Liver (tissue), 9 donors: ENCODE measurements around the gene C4B. TPM values are rescaled to one million over a fixed set of nuclear protein-coding genes. Genes with fewer than 3 reads are reported as not detected.

ENCODE experiments used
- DNase-seq: peaks from one replicate; pipeline ENCODE4 v3.0.0-alpha.2; 2017; ENCODE audit warnings: low spot score
- H3K27ac ChIP-seq, 2 donors: one replicate each; pipeline ENCODE4 v1.7.0; 2013; ENCODE audit warnings: inconsistent platforms in 2 of 2, low read length in 2 of 2, control low read depth in 1 of 2, low read depth in 1 of 2, mild to moderate bottlenecking in 1 of 2
- H3K27me3 ChIP-seq, 4 donors: one replicate each; pipeline versions ENCODE4 v1.6.1 to v1.7.0; 2013; ENCODE audit warnings: low read length in 3 of 4, inconsistent platforms in 1 of 4, mild to moderate bottlenecking in 1 of 4, moderate library complexity in 1 of 4; ENCODE audit not compliant: control insufficient read depth in 4 of 4, insufficient read depth in 4 of 4
- H3K36me3 ChIP-seq, 4 donors: one replicate each; pipeline versions ENCODE4 v1.6.1 to v1.7.0; 2013; ENCODE audit warnings: low read length in 3 of 4, mild to moderate bottlenecking in 3 of 4, low read depth in 1 of 4, moderate library complexity in 1 of 4; ENCODE audit not compliant: control insufficient read depth in 4 of 4, insufficient read depth in 3 of 4
- H3K4me1 ChIP-seq, 4 donors: one replicate each; pipeline versions ENCODE4 v1.6.1 to v1.7.0; 2013; ENCODE audit warnings: low read length in 3 of 4, mild to moderate bottlenecking in 3 of 4, moderate library complexity in 1 of 4; ENCODE audit not compliant: control insufficient read depth in 4 of 4, insufficient read depth in 4 of 4
- H3K4me3 ChIP-seq, 3 donors: one replicate each; pipeline versions ENCODE4 v1.6.1 to v1.7.0; 2013; ENCODE audit warnings: low read length in 3 of 3, control low read depth in 1 of 3, low read depth in 1 of 3, mild to moderate bottlenecking in 1 of 3
- H3K9ac ChIP-seq, 2 donors: one replicate each; pipeline ENCODE4 v1.7.0; 2013; ENCODE audit warnings: low read length in 2 of 2, mild to moderate bottlenecking in 2 of 2, moderate library complexity in 2 of 2, control low read depth in 1 of 2, low read depth in 1 of 2
- H3K9me3 ChIP-seq, 4 donors: one replicate each; pipeline versions ENCODE4 v1.6.1 to v1.7.0; 2013; ENCODE audit warnings: low read length in 3 of 4; ENCODE audit not compliant: control insufficient read depth in 4 of 4
- ATF3 ChIP-seq: IDR thresholded peaks from 2 replicates; pipeline ENCODE4 v1.6.1; 2016; ENCODE audit warnings: antibody characterized with exemption
- EGR1 ChIP-seq, 2 donors: IDR thresholded peaks; 2 replicates each; pipeline ENCODE4 v1.6.1; 2016 to 2018; ENCODE audit warnings: antibody characterized with exemption in 2 of 2, low read depth in 2 of 2
- FOXA1 ChIP-seq: IDR thresholded peaks from 2 replicates; pipeline ENCODE4 v1.6.1; 2016; ENCODE audit warnings: antibody characterized with exemption
- FOXA2 ChIP-seq: IDR thresholded peaks from 2 replicates; pipeline ENCODE4 v1.6.1; 2016; ENCODE audit warnings: antibody characterized with exemption
- GABPA ChIP-seq, 2 donors: IDR thresholded peaks in 1 of 2; conservative IDR thresholded peaks in 1 of 2; 2 replicates each; pipeline ENCODE4 v1.6.1; 2016; ENCODE audit warnings: antibody characterized with exemption in 2 of 2, mild to moderate bottlenecking in 1 of 2, moderate library complexity in 1 of 2
- HNF4A ChIP-seq, 2 donors: conservative IDR thresholded peaks; 2 replicates each; pipeline ENCODE4 v1.6.1; 2016; ENCODE audit warnings: antibody characterized with exemption in 2 of 2, mild to moderate bottlenecking in 2 of 2
- HNF4G ChIP-seq: IDR thresholded peaks from 2 replicates; pipeline ENCODE4 v1.6.1; 2016; ENCODE audit warnings: antibody characterized with exemption
- JUND ChIP-seq, 2 donors: IDR thresholded peaks; 2 replicates each; pipeline ENCODE4 v1.6.1; 2016; ENCODE audit warnings: antibody characterized with exemption in 2 of 2
- NR2F2 ChIP-seq: IDR thresholded peaks from 2 replicates; pipeline ENCODE4 v1.6.1; 2016; ENCODE audit warnings: antibody characterized with exemption
- RAD21 ChIP-seq, 2 donors: IDR thresholded peaks; 2 replicates each; pipeline ENCODE4 v1.6.1; 2016; ENCODE audit warnings: antibody characterized with exemption in 2 of 2, mild to moderate bottlenecking in 2 of 2
- RXRA ChIP-seq, 2 donors: IDR thresholded peaks; 2 replicates each; pipeline ENCODE4 v1.6.1; 2017 to 2018; ENCODE audit warnings: antibody characterized with exemption in 2 of 2, mild to moderate bottlenecking in 1 of 2
- SP1 ChIP-seq: IDR thresholded peaks from 2 replicates; pipeline ENCODE4 v1.6.1; 2018; ENCODE audit warnings: antibody characterized with exemption, mild to moderate bottlenecking
- TAF1 ChIP-seq: conservative IDR thresholded peaks from 2 replicates; pipeline ENCODE4 v1.6.1; 2016; ENCODE audit warnings: antibody characterized with exemption, mild to moderate bottlenecking
- YY1 ChIP-seq: IDR thresholded peaks from 2 replicates; pipeline ENCODE4 v1.6.1; 2016; ENCODE audit warnings: antibody characterized with exemption, mild to moderate bottlenecking
- ZBTB33 ChIP-seq: IDR thresholded peaks from 2 replicates; pipeline ENCODE4 v1.6.1; 2016; ENCODE audit warnings: antibody characterized with exemption
- WGBS: extraction: QIAGEN DNeasy Blood & Tissue Kit; methylation state at CpG from one replicate; pipeline ENCODE4 v1.1.7; 2013; 5-methylcytosine and 5-hydroxymethylcytosine counted together
- polyA plus RNA-seq, 2 donors: library from polyadenylated mRNA; stranded (reverse) in 1 of 2; unstranded in 1 of 2; fragments of 200-250 nt in 1 of 2; fragments of >200 nt in 1 of 2; fragmentation: Nextera tagmentation in 1 of 2; extraction: Ambion mirVana in 1 of 2; gene quantifications; one replicate each; pipeline versions ENCODE4 v1.2.1 to v1.2.3, GENCODE V29; 2013 to 2015
- total RNA-seq, 2 donors: library from RNA; depleted of rRNA; stranded (reverse); fragments of >200 nt; gene quantifications; one replicate each; pipeline ENCODE4 v1.2.3, GENCODE V29; 2014
- TF ChIP-seq, protein P1 (sequence below): IDR thresholded peaks from 2 replicates; pipeline ENCODE4 v1.6.1; 2016; ENCODE audit warnings: antibody characterized with exemption, mild to moderate bottlenecking
- TF ChIP-seq, protein P2 (sequence below): IDR thresholded peaks from 2 replicates; pipeline ENCODE4 v1.6.1; 2016; ENCODE audit warnings: antibody characterized with exemption
- donor health status: healthy.
- donor health status: healthy.
- donor health status: healthy.
- donor health status: healthy.
- donor health status: healthy.

C4B gene
- total and polyA plus RNA-seq, 4 donors = 666 to 3,560 (median 1,406) TPM

- TF ChIP-seq, protein P1, sequence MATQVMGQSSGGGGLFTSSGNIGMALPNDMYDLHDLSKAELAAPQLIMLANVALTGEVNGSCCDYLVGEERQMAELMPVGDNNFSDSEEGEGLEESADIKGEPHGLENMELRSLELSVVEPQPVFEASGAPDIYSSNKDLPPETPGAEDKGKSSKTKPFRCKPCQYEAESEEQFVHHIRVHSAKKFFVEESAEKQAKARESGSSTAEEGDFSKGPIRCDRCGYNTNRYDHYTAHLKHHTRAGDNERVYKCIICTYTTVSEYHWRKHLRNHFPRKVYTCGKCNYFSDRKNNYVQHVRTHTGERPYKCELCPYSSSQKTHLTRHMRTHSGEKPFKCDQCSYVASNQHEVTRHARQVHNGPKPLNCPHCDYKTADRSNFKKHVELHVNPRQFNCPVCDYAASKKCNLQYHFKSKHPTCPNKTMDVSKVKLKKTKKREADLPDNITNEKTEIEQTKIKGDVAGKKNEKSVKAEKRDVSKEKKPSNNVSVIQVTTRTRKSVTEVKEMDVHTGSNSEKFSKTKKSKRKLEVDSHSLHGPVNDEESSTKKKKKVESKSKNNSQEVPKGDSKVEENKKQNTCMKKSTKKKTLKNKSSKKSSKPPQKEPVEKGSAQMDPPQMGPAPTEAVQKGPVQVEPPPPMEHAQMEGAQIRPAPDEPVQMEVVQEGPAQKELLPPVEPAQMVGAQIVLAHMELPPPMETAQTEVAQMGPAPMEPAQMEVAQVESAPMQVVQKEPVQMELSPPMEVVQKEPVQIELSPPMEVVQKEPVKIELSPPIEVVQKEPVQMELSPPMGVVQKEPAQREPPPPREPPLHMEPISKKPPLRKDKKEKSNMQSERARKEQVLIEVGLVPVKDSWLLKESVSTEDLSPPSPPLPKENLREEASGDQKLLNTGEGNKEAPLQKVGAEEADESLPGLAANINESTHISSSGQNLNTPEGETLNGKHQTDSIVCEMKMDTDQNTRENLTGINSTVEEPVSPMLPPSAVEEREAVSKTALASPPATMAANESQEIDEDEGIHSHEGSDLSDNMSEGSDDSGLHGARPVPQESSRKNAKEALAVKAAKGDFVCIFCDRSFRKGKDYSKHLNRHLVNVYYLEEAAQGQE = no peak
- TF ChIP-seq HNF4G = no peak
Measured at GRCh38 chr6:32045811-32046449, 31.3 kb downstream of the C4B start (continued).

GRCh38 chr6:32046450-32047083, 32.0 kb downstream of the C4B start:
- H3K9ac ChIP-seq = no peak overlapping the region
- no peak overlapping the region for H3K27ac ChIP-seq
- H3K27me3 ChIP-seq = no peaks in the 10 kb centered on the region
- peaks cover 0 to 8% (median 1%) of the 10 kb centered on the region in 4 donors for H3K4me1 ChIP-seq
- H3K36me3 ChIP-seq = no peaks in the 10 kb centered on the region
- no peak for TF ChIP-seq TAF1
- no peak for TF ChIP-seq RXRA (IDR thresholded peaks at IDR 0.05)
- TF ChIP-seq, protein P1 = no peak
- TF ChIP-seq NR2F2 = no peak
- no peak for TF ChIP-seq FOXA1
- no peak for TF ChIP-seq HNF4G
- no peak for TF ChIP-seq YY1
- no peak for TF ChIP-seq FOXA2
- TF ChIP-seq ZBTB33 = no peak
- WGBS = 71% methylated on average over 14 of the region's 14 CpGs
- no peak overlapping the region for H3K4me3 ChIP-seq
- no peaks in the 10 kb centered on the region for H3K9me3 ChIP-seq
- DNase-seq = no peak

DNA sequence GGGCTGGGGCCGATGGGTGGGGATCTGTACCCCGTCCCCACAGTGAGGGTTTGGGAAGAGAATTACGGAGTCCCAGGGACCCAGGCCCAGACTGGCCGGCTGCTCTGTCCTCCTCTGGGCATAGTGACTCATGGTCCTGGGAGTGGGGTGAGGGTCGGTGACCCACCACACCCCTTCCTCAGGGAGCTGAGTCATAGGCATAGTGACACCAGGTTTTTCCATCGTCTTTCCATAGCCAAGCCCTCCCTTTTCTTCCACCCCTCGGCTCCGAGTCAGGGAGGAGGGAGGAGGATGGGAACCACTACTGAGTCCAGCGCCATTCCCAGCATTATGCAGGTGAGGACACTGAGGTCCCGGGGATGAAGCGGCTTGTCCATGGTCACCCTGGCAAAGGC, 32.5 kb downstream of the C4B start:
- Histone ChIP-seq H3K9ac (no peak overlapping the region), H3K4me1 (peaks cover 0 to 8% (median 1%) of the 10 kb centered on the region in 4 donors), H3K27ac (no peak overlapping the region), H3K4me3 (no peak overlapping the region), H3K27me3 (no peaks in the 10 kb centered on the region), H3K9me3 (no peaks in the 10 kb centered on the region), H3K36me3 (no peaks in the 10 kb centered on the region)
- no peak for DNase-seq
- 82% methylated on average over 11 of the region's 11 CpGs for WGBS
- TF ChIP-seq SP1 (no peak), NR2F2 (no peak), RAD21 (IDR thresholded peaks at IDR 0.05) (no peak), YY1 (no peak), HNF4G (no peak), EGR1 (IDR thresholded peaks at IDR 0.05; ENCODE audit: low read depth in 2 of 2) (no peak), HNF4A (conservative IDR thresholded peaks at IDR 0.05) (no peak), FOXA1 (no peak), GABPA (IDR thresholded peaks at IDR 0.05 in 1 of 2, conservative IDR thresholded peaks at IDR 0.05 in 1 of 2) (no peak), JUND (IDR thresholded peaks at IDR 0.05) (no peak), ZBTB33 (no peak), ATF3 (no peak), RXRA (IDR thresholded peaks at IDR 0.05) (no peak)
- TF ChIP-seq, protein P2, sequence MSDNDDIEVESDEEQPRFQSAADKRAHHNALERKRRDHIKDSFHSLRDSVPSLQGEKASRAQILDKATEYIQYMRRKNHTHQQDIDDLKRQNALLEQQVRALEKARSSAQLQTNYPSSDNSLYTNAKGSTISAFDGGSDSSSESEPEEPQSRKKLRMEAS = no peak
